ENCODE data around the gene KLHL2.

- TF ChIP-seq CTCF (IDR thresholded peaks at IDR 0.05) = no peak
- no peak for TF ChIP-seq POLR2AphosphoS5 (IDR thresholded peaks at IDR 0.05)
Observed at GRCh38 chr4:165299399-165300060, 92.2 kb downstream of the KLHL2 start.
